ENCODE data around the gene PHLDA3. TPM values are rescaled to one million over a fixed set of nuclear protein-coding genes. Genes with fewer than 3 reads are reported as not detected.
A peak's percentile ranks its signal among the peaks of the same experiment; 100 is the strongest.

PHLDA3 gene
- total and polyA plus RNA-seq, 11 donors, result 15.2 to 48.1 (median 28.5) TPM

- peaks cover 5 to 44% (median 31%) of the 10 kb centered on the region in 12 donors for H3K4me1 ChIP-seq
- H3K36me3 ChIP-seq, result peaks cover 0 to 37% (median 35%) of the 10 kb centered on the region in 9 donors
- DNase-seq (peak; percentile 88 to 93 (median 89)), ATAC-seq (peak; percentile 82 to 89 (median 86))
- peak overlapping the region in 10 of 12 donors; percentile 13 to 54 (median 40) for H3K4me3 ChIP-seq
- TF ChIP-seq, protein P1, sequence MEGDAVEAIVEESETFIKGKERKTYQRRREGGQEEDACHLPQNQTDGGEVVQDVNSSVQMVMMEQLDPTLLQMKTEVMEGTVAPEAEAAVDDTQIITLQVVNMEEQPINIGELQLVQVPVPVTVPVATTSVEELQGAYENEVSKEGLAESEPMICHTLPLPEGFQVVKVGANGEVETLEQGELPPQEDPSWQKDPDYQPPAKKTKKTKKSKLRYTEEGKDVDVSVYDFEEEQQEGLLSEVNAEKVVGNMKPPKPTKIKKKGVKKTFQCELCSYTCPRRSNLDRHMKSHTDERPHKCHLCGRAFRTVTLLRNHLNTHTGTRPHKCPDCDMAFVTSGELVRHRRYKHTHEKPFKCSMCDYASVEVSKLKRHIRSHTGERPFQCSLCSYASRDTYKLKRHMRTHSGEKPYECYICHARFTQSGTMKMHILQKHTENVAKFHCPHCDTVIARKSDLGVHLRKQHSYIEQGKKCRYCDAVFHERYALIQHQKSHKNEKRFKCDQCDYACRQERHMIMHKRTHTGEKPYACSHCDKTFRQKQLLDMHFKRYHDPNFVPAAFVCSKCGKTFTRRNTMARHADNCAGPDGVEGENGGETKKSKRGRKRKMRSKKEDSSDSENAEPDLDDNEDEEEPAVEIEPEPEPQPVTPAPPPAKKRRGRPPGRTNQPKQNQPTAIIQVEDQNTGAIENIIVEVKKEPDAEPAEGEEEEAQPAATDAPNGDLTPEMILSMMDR (IDR thresholded peaks at IDR 0.05), result peak; percentile 84 to 97 (median 93)
- peak in 1 of 2 donors; percentile 10 for TF ChIP-seq POLR2A (IDR thresholded peaks at IDR 0.05)
- intact Hi-C loops (cut with DNase I), result loop anchor here (1.0 to 5.0 kb wide), 8 partner anchors 30 to 47 kb away; no protein-coding TSS in a partner anchor
- WGBS, 4 donors, result 6 to 14% (median 8%) methylated on average over 23 to 35 of the region's 35 CpGs
- no peaks in the 10 kb centered on the region for H3K9me3 ChIP-seq
- H3K27me3 ChIP-seq, result peaks cover 0 to 6% (median 0%) of the 10 kb centered on the region in 9 donors
- peak overlapping the region in 11 of 12 donors; percentile 6 to 98 (median 77) for H3K27ac ChIP-seq
Measured at GRCh38 chr1:201481761-201482493, 12.9 kb upstream of the PHLDA3 start.

- Histone ChIP-seq H3K27me3 (peaks cover 0 to 6% (median 0%) of the 10 kb centered on the region in 9 donors), H3K27ac (peak overlapping the region in 10 of 12 donors; percentile 48 to 98 (median 80)), H3K9me3 (no peaks in the 10 kb centered on the region), H3K4me1 (peaks cover 5 to 36% (median 26%) of the 10 kb centered on the region in 12 donors), H3K36me3 (peaks cover 0 to 27% (median 26%) of the 10 kb centered on the region in 9 donors), H3K4me3 (peak overlapping the region in 11 of 12 donors; percentile 10 to 54 (median 39))
- peak in 2 of 4 donors; percentile 10 to 18 for ATAC-seq
- no peak for DNase-seq
- TF ChIP-seq POLR2A (IDR thresholded peaks at IDR 0.05), result no peak
- TF ChIP-seq, protein P1 (IDR thresholded peaks at IDR 0.05), result no peak
- WGBS, 4 donors, result 8 to 12% (median 10%) methylated on average over 17 of the region's 17 CpGs
- intact Hi-C loops (cut with DNase I), result loop anchor here in 8 of 10 donors (1.0 to 5.0 kb wide), 4 partner anchors 32 to 46 kb away; no protein-coding TSS in a partner anchor
Measured at GRCh38 chr1:201481004-201481380, 12.0 kb upstream of the PHLDA3 start.

- H3K27ac ChIP-seq, result peak overlapping the region in 11 of 12 donors; percentile 48 to 98 (median 79)
- peak; percentile 77 to 89 (median 89) for DNase-seq
- intact Hi-C loops (cut with DNase I), result loop anchor here in 9 of 10 donors (1.0 to 5.0 kb wide), 4 partner anchors 32 to 46 kb away; no protein-coding TSS in a partner anchor
- peak; percentile 56 to 74 (median 72) for ATAC-seq
- H3K4me3 ChIP-seq, result peak overlapping the region in 11 of 12 donors; percentile 10 to 54 (median 39)
- peaks cover 0 to 22% (median 20%) of the 10 kb centered on the region in 9 donors for H3K36me3 ChIP-seq
- WGBS, 4 donors, result 1 to 5% (median 3%) methylated on average over 25 to 37 of the region's 37 CpGs
- no peaks in the 10 kb centered on the region for H3K9me3 ChIP-seq
- H3K27me3 ChIP-seq, result peaks cover 0 to 6% (median 0%) of the 10 kb centered on the region in 9 donors
- TF ChIP-seq, protein P1 (IDR thresholded peaks at IDR 0.05), result peak in 3 of 12 donors; percentile 20 to 24 (median 24)
- TF ChIP-seq POLR2A (IDR thresholded peaks at IDR 0.05), result peak in 1 of 2 donors; percentile 31
- peaks cover 5 to 34% (median 24%) of the 10 kb centered on the region in 12 donors for H3K4me1 ChIP-seq
Measured at GRCh38 chr1:201480231-201481003, 11.4 kb upstream of the PHLDA3 start.
